SK-N-SH (cell line): ENCODE results near the gene RNF44. TPM values are rescaled to one million over a fixed set of nuclear protein-coding genes. Genes with fewer than 3 reads are reported as not detected.
"Not testable (repeated sequence)": the region's sequence is repeated elsewhere in the genome, so short reads cannot be mapped to it uniquely, and the experiment has no call there.

Experiments used
- CTCF ChIA-PET: fragments of 300-600, 350-600 bp; formaldehyde crosslinking; extraction: SDS; loops from one replicate; lab custom pipeline; 2021; lab: Yijun Ruan, JAX
- POLR2A ChIA-PET: fragments of 350-600 bp; sonication (Branson Sonifier 250); formaldehyde crosslinking; extraction: SDS; loops from one replicate; lab custom pipeline; 2020; ENCODE audit warnings: antibody characterized with exemption, inconsistent platforms; lab: Yijun Ruan, JAX
- DNase-seq: peaks from one replicate; pipeline ENCODE4 v3.0.0; 2012
- H2AFZ ChIP-seq: fragments of 200-600 bp; sonication (generic); 2 replicates; pipeline ENCODE4 v1.8.1; 2016; ENCODE audit warnings: antibody characterized with exemption, mild to moderate bottlenecking, low read depth
- H3F3A ChIP-seq: fragments of 200-600 bp; sonication (generic); replicated peaks from 2 replicates; pipeline ENCODE3; 2016; ENCODE audit warnings: antibody characterized with exemption, mild to moderate bottlenecking; ENCODE audit not compliant: insufficient read depth
- H3K27ac ChIP-seq, 2 experiments: fragments of 200-500 bp in 1 of 2; fragments of 200-600 bp in 1 of 2; sonication (Bioruptor generic) in 1 of 2; sonication (generic), shearing (Covaris generic) in 1 of 2; 2 replicates each; pipeline versions ENCODE4 v1.5.1 to v1.6.1; 2014 to 2016; ENCODE audit warnings: low read depth in 2 of 2, inconsistent platforms in 1 of 2, low read length in 1 of 2, mild to moderate bottlenecking in 1 of 2, mixed read lengths in 1 of 2
- H3K27me3 ChIP-seq: fragments of 200-600 bp; sonication (generic), shearing (Covaris generic); 2 replicates; pipeline ENCODE4 v1.6.1; 2016; ENCODE audit warnings: mixed run types; ENCODE audit not compliant: insufficient read depth
- H3K36me3 ChIP-seq, 2 experiments: fragments of 200-500 bp in 1 of 2; fragments of 200-600 bp in 1 of 2; sonication (Bioruptor generic) in 1 of 2; sonication (generic) in 1 of 2; replicated peaks in 1 of 2; 2 replicates each; pipeline versions ENCODE3 to v1.5.1; 2014 to 2016; ENCODE audit warnings: low read length in 1 of 2, mild to moderate bottlenecking in 1 of 2; ENCODE audit not compliant: insufficient read depth in 2 of 2, control insufficient read depth in 1 of 2
- H3K4me1 ChIP-seq, 2 experiments: fragments of 200-500 bp in 1 of 2; fragments of 200-600 bp in 1 of 2; sonication (Bioruptor generic) in 1 of 2; sonication (generic), shearing (Covaris generic) in 1 of 2; 2 replicates each; pipeline versions ENCODE4 v1.5.1 to v1.6.1; 2014 to 2016; ENCODE audit warnings: low read depth in 1 of 2, low read length in 1 of 2, mixed run types in 1 of 2; ENCODE audit not compliant: insufficient read depth in 2 of 2, control insufficient read depth in 1 of 2
- H3K4me2 ChIP-seq: fragments of 200-600 bp; sonication (generic), shearing (Covaris generic); 2 replicates; pipeline ENCODE4 v1.6.1; 2017; ENCODE audit warnings: mixed run types
- H3K4me3 ChIP-seq, 2 experiments: fragments of 200-500 bp in 1 of 2; fragments of 200-600 bp in 1 of 2; sonication (Bioruptor generic) in 1 of 2; sonication (generic), shearing (Covaris generic) in 1 of 2; 2 replicates each; pipeline versions ENCODE4 v1.5.1 to v1.8.1; 2014 to 2016; ENCODE audit warnings: low read depth in 2 of 2, inconsistent platforms in 1 of 2, low read length in 1 of 2, mild to moderate bottlenecking in 1 of 2, mixed read lengths in 1 of 2, moderate library complexity in 1 of 2
- H3K79me2 ChIP-seq: fragments of 200-600 bp; sonication (generic); 2 replicates; pipeline ENCODE4 v1.8.1; 2017; ENCODE audit warnings: mild to moderate bottlenecking; ENCODE audit not compliant: insufficient read depth
- H3K9ac ChIP-seq: fragments of 200-600 bp; sonication (generic); 2 replicates; pipeline ENCODE4 v1.6.1; 2017; ENCODE audit warnings: mixed run types
- H3K9me2 ChIP-seq: fragments of 200-600 bp; sonication (generic); 2 replicates; pipeline ENCODE4 v1.6.1; 2017; ENCODE audit warnings: mixed run types
- H3K9me3 ChIP-seq: fragments of 200-600 bp; sonication (generic); 2 replicates; pipeline ENCODE4 v1.6.1; 2017; ENCODE audit warnings: mixed run types, mild to moderate bottlenecking, moderate library complexity
- H4K20me1 ChIP-seq: fragments of 200-600 bp; sonication (generic); 2 replicates; pipeline ENCODE4 v1.6.1; 2017; ENCODE audit warnings: mild to moderate bottlenecking, mixed run types; ENCODE audit not compliant: insufficient read depth
- CHD2 ChIP-seq: fragments of 150-350 bp; IDR thresholded peaks from 2 replicates; pipeline ENCODE4 v1.6.1; 2018; ENCODE audit warnings: low read length; ENCODE audit not compliant: partially characterized antibody
- MXI1 ChIP-seq: IDR thresholded peaks from 2 replicates; pipeline ENCODE4 v1.6.1; 2012; ENCODE audit warnings: mild to moderate bottlenecking, low read depth, low read length, improper control_type of control experiment
- NFIC ChIP-seq: IDR thresholded peaks from 2 replicates; pipeline ENCODE4 v1.4.0; 2012; ENCODE audit warnings: borderline replicate concordance
- POLR2AphosphoS5 ChIP-seq: IDR thresholded peaks from 2 replicates; pipeline ENCODE4 v1.6.1; 2012; ENCODE audit warnings: low read depth, low read length
- RAD21 ChIP-seq: IDR thresholded peaks from 2 replicates; pipeline ENCODE4 v1.6.1; 2012; ENCODE audit warnings: mild to moderate bottlenecking, low read length
- RCOR1 ChIP-seq: fragments of 150-350 bp; IDR thresholded peaks from 2 replicates; pipeline ENCODE4 v1.6.1; 2017; ENCODE audit warnings: antibody characterized with exemption, low read length
- SIN3A ChIP-seq: IDR thresholded peaks from 2 replicates; pipeline ENCODE4 v1.6.1; 2012; ENCODE audit warnings: low read depth, mild to moderate bottlenecking, low read length, moderate library complexity, borderline replicate concordance
- SMC3 ChIP-seq: IDR thresholded peaks from 2 replicates; pipeline ENCODE4 v1.6.1; 2012; ENCODE audit warnings: low read depth, low read length, improper control_type of control experiment
- TAF1 ChIP-seq: IDR thresholded peaks from 2 replicates; pipeline ENCODE4 v1.6.1; 2012; ENCODE audit warnings: low read depth, mild to moderate bottlenecking, low read length, moderate library complexity, borderline replicate concordance
- TCF12 ChIP-seq: IDR thresholded peaks from 2 replicates; pipeline ENCODE4 v1.4.0; 2012
- WGBS: methylation state at CpG from one replicate; pipeline ENCODE4 v1.1.6; 2017; ENCODE audit warnings: low lambda C conversion rate; 5-methylcytosine and 5-hydroxymethylcytosine counted together
- polyA plus RNA-seq, 3 experiments: library from polyadenylated mRNA; depleted of rRNA; stranded (reverse); fragments of >200 nt; gene quantifications; 2 replicates each; pipeline ENCODE4 v1.2.3, GENCODE V29; 2012
- TF ChIP-seq, protein P1 (sequence below): IDR thresholded peaks from 2 replicates; pipeline ENCODE4 v1.4.0; 2012; ENCODE audit warnings: low read depth, borderline replicate concordance
- TF ChIP-seq, protein P2 (sequence below): fragments of 150-350 bp; IDR thresholded peaks from 2 replicates; pipeline ENCODE4 v1.6.1; 2017; ENCODE audit warnings: antibody characterized with exemption, low read length, low read depth, borderline replicate concordance
- TF ChIP-seq, protein P3 (sequence below): fragments of 150-350 bp; IDR thresholded peaks from 2 replicates; pipeline ENCODE4 v1.6.1; 2016; ENCODE audit warnings: mild to moderate bottlenecking, low read depth, low read length

RNF44 gene
- polyA plus RNA-seq, 1 of the 3 experiments (the other 2 are of a cell fraction), result 17.9 TPM

DNA sequence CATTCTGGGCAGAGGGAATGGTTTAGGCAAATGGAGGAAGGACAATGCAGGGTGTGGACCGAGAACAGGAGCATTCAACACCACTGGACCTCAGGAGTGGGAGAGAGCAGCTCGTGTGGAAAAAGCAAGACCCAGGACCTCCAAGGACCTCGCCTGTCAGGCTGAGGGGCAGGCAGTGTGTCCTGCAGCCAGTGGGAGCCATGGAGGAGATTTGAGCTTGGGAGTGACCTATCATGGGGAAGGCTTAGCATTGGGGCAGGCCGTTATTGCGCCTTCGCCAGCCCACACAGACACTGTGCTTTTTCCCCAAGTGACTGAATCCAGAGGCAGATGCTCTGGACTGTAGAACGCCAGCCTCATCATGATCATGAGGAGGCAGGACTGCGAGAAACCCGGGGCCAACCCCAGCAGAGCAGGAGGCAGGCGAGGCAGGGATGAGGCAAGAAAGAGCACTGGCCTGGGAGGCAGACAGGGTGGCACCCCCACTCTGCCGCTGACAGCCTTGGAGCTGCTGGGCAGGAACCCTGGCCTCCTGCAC is 15.2 kb upstream of the RNF44 start:
- H4K20me1 ChIP-seq, result no peaks in the 10 kb centered on the region
- no peak overlapping the region for H3K27ac ChIP-seq
- H2AFZ ChIP-seq, result no peak overlapping the region
- no peaks in the 10 kb centered on the region for H3K9me2 ChIP-seq
- TF ChIP-seq, protein P1, sequence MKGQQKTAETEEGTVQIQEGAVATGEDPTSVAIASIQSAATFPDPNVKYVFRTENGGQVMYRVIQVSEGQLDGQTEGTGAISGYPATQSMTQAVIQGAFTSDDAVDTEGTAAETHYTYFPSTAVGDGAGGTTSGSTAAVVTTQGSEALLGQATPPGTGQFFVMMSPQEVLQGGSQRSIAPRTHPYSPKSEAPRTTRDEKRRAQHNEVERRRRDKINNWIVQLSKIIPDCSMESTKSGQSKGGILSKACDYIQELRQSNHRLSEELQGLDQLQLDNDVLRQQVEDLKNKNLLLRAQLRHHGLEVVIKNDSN, result no peak
- TF ChIP-seq TAF1 (no peak), MXI1 (no peak), POLR2AphosphoS5 (no peak), SIN3A (no peak), NFIC (no peak), RAD21 (no peak), TCF12 (no peak), SMC3 (no peak)
- TF ChIP-seq, protein P2, sequence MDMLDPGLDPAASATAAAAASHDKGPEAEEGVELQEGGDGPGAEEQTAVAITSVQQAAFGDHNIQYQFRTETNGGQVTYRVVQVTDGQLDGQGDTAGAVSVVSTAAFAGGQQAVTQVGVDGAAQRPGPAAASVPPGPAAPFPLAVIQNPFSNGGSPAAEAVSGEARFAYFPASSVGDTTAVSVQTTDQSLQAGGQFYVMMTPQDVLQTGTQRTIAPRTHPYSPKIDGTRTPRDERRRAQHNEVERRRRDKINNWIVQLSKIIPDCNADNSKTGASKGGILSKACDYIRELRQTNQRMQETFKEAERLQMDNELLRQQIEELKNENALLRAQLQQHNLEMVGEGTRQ, result no peak
- TF ChIP-seq, all 33 proteins: peak for 0
- H3F3A ChIP-seq, result no peaks in the 10 kb centered on the region
- POLR2A ChIA-PET, result no interaction called here
- H3K4me1 ChIP-seq, result peaks cover 0 to 7% of the 10 kb centered on the region in 2 experiments; a peak in 1 of 4 replicates
- no peaks in the 10 kb centered on the region for H3K27me3 ChIP-seq
- CTCF ChIA-PET, result interaction anchor here (0.6 to 3.8 kb wide), 3 partner anchors 9 to 823 kb away, joined by 3 to 14 read pairs (median 3); no protein-coding TSS in a partner anchor
- H3K36me3 ChIP-seq, result no peaks in the 10 kb centered on the region
- no peaks in the 10 kb centered on the region for H3K9me3 ChIP-seq
- H3K9ac ChIP-seq, result no peak overlapping the region
- WGBS, result 69% methylated on average over 9 of the region's 11 CpGs
- no peaks in the 10 kb centered on the region for H3K79me2 ChIP-seq
- no peak overlapping the region for H3K4me3 ChIP-seq
- DNase-seq, result no peak
- H3K4me2 ChIP-seq, result no peak overlapping the region

DNA sequence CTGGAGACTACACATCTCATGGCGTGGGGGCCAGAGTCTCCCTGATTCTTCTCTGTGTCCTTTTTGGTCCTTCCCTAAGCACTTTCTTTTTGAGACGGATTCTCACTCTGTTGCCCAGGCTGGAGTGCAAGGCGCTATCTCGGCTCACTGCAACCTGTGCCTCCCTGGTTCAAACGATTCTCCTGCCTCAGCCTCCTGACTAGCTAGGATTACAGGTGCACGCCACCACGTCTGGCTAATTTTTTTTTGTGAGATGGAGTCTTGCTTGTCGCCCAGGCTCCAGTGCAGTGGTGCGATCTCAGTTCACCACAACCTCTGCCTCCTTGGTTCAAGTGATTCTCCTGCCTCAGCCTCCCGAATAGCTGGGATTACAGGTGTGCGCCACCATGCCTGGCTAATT is 13.7 kb upstream of the RNF44 start:
- H3K27ac ChIP-seq, H3K36me3 ChIP-seq, H3K9ac ChIP-seq, H3K27me3 ChIP-seq, H3K9me2 ChIP-seq, POLR2A ChIA-PET, H3K79me2 ChIP-seq, H3K4me1 ChIP-seq, DNase-seq, H3F3A ChIP-seq, H2AFZ ChIP-seq, H3K4me3 ChIP-seq, H3K4me2 ChIP-seq, H4K20me1 ChIP-seq, H3K9me3 ChIP-seq, CTCF ChIA-PET: not testable (repeated sequence)
- 77% methylated on average over 11 of the region's 11 CpGs for whole genome bisulfite sequencing

DNA sequence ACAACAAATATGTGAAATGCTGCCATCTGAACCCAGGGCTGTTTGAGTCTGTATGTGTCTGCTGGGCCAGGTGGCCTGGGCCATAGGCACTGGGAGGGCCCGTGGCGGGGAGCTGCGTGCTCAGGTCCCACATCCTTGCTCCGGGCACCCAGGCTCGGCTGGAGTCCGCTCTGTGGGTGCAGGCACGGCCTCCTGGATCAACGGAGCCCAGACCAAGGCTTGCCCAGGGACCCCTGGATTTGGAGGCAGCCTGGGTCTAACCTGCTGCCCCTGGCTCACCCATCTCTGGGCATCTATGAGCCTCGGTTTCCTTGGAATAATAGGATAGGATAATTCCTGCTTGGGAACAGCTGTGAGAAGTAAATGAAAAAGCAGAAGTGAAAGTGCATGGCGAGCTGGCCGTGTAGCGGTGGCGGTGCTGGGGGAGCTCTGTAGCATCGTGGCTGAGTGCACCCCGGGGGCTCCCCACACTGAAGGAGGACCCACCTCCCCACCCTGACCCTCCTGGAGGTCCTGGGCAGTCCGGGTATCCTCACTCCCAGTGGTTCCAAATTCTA is 13.2 kb upstream of the RNF44 start:
- Histone ChIP-seq H3K79me2 (no peaks in the 10 kb centered on the region), H3K27ac (no peak overlapping the region), H3K9ac (no peak overlapping the region), H3K4me2 (no peak overlapping the region), H4K20me1 (no peaks in the 10 kb centered on the region), H3K9me2 (no peaks in the 10 kb centered on the region), H3K4me3 (no peak overlapping the region), H3K4me1 (peaks cover 0 to 7% of the 10 kb centered on the region in 2 experiments; a peak in 1 of 4 replicates), H3F3A (no peaks in the 10 kb centered on the region), H2AFZ (no peak overlapping the region), H3K9me3 (no peaks in the 10 kb centered on the region), H3K36me3 (no peaks in the 10 kb centered on the region)
- WGBS, result 76% methylated on average over 12 of the region's 16 CpGs
- CTCF ChIA-PET, result interaction anchor here (1.0 kb wide), 1 partner anchor 103 kb away, joined by 3 read pairs; no protein-coding TSS in a partner anchor
- POLR2A ChIA-PET, result no interaction called here
- TF ChIP-seq, protein P3, sequence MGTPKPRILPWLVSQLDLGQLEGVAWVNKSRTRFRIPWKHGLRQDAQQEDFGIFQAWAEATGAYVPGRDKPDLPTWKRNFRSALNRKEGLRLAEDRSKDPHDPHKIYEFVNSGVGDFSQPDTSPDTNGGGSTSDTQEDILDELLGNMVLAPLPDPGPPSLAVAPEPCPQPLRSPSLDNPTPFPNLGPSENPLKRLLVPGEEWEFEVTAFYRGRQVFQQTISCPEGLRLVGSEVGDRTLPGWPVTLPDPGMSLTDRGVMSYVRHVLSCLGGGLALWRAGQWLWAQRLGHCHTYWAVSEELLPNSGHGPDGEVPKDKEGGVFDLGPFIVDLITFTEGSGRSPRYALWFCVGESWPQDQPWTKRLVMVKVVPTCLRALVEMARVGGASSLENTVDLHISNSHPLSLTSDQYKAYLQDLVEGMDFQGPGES, result no peak
- no peak for TF ChIP-seq TAF1
- TF ChIP-seq CHD2, result no peak
- no peak for TF ChIP-seq RCOR1
- TF ChIP-seq, all 33 proteins: peak for 0
- no peaks in the 10 kb centered on the region for H3K27me3 ChIP-seq
- DNase-seq, result no peak
